Measurements from ENCODE around the gene LCN15. TPM values are rescaled to one million over a fixed set of nuclear protein-coding genes. Genes with fewer than 3 reads are reported as not detected.

LCN15 gene
- total and polyA plus RNA-seq, 2 of the 13 experiments (the other 11 are each of a cell fraction or from before 2014, with no cell fraction given): 1.3 to 53.7 TPM

DNA sequence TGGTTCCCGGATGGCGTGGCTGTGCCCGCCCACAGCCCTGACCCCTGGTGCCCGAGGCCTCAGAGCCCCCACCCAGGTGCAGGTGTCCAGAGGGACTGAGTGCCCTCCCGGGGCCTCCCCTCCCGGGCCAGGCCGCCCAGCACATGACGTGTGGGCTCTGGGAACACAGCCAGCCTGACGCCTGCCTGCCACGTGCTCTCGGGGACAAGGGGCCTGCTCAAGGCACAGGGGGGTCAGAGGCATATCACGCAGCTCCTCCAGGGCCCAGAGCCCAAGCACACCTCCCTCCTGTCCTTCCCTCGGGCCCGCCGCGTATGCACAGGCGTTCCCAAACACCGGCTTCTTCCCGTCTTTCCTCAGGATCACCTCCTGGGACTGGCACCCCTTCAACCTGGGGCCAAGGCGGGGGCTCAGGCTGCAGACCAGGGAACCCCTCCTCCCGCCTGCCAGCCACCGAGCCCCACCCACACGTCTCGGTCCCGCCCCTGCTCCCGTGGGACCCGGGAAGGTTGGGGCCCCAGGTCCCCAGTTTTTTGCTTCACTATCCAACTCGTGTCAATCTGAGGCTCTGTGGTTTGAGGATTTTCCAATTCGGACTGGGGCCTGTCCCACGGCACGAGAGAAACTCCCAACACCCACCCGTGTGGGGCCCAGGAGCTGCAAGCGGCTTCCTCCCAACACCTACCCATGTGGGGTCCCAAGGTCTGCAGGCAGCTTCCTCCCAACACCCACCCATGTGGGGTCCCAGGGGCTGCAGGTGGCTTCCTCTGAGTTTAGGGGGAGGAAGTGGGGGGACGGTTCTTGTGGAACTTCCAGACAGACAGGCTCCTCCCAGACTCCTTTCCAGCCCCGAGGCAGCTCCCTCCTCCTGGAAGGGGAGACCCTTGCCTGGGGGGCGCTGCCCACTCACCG lies 23.1 kb downstream of the LCN15 start (continued):
- TF ChIP-seq, protein P1, sequence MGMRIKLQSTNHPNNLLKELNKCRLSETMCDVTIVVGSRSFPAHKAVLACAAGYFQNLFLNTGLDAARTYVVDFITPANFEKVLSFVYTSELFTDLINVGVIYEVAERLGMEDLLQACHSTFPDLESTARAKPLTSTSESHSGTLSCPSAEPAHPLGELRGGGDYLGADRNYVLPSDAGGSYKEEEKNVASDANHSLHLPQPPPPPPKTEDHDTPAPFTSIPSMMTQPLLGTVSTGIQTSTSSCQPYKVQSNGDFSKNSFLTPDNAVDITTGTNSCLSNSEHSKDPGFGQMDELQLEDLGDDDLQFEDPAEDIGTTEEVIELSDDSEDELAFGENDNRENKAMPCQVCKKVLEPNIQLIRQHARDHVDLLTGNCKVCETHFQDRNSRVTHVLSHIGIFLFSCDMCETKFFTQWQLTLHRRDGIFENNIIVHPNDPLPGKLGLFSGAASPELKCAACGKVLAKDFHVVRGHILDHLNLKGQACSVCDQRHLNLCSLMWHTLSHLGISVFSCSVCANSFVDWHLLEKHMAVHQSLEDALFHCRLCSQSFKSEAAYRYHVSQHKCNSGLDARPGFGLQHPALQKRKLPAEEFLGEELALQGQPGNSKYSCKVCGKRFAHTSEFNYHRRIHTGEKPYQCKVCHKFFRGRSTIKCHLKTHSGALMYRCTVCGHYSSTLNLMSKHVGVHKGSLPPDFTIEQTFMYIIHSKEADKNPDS (CRISPR knock-in tag; IDR thresholded peaks at IDR 0.05): no peak
- no peak for TF ChIP-seq TOPORS (CRISPR knock-in tag; IDR thresholded peaks at IDR 0.05)
- TF ChIP-seq FOSL1 (CRISPR knock-in tag; IDR thresholded peaks at IDR 0.05; ENCODE audit: borderline replicate concordance): no peak
- TF ChIP-seq NFYB (CRISPR knock-in tag; IDR thresholded peaks at IDR 0.05): no peak
- TF ChIP-seq, protein P2, sequence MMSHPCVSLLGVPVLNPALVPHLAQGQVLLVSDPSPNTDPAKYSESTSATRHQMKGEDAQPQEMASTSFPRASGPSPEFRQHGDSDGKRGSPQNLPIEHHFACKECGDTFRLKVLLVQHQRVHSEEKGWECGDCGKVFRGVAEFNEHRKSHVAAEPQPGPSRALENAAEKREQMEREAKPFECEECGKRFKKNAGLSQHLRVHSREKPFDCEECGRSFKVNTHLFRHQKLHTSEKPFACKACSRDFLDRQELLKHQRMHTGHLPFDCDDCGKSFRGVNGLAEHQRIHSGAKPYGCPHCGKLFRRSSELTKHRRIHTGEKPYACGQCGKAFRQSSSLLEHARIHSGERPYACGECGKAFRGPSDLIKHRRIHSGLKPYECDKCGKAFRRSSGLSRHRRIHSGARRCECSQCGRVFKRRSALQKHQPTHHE (CRISPR knock-in tag; IDR thresholded peaks at IDR 0.05; ENCODE audit: borderline replicate concordance): peak; percentile 46; the same call in 1 of the 2 replicates
- TF ChIP-seq, protein P3, sequence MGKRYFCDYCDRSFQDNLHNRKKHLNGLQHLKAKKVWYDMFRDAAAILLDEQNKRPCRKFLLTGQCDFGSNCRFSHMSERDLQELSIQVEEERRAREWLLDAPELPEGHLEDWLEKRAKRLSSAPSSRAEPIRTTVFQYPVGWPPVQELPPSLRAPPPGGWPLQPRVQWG (CRISPR knock-in tag; IDR thresholded peaks at IDR 0.05; ENCODE audit: borderline replicate concordance, low read depth): no peak
- TF ChIP-seq NFE2 (CRISPR knock-in tag; IDR thresholded peaks at IDR 0.05): no peak
- 0 out of 2 replicates have a peak, but pooled peaks have one; percentile 72 for TF ChIP-seq ZNF225 (CRISPR knock-in tag; IDR thresholded peaks at IDR 0.05)
- TF ChIP-seq ZC3H4 (CRISPR knock-in tag; IDR thresholded peaks at IDR 0.05; ENCODE audit: borderline replicate concordance): no peak
- TF ChIP-seq ZNF468 (CRISPR knock-in tag; IDR thresholded peaks at IDR 0.05): no peak
- no peak for TF ChIP-seq SP1 (IDR thresholded peaks at IDR 0.05)
- TF ChIP-seq SP1 (CRISPR knock-in tag; IDR thresholded peaks at IDR 0.05): no peak
- TF ChIP-seq GFI1 (CRISPR knock-in tag; IDR thresholded peaks at IDR 0.05; ENCODE audit: borderline replicate concordance): no peak
- TF ChIP-seq ZNF101 (CRISPR knock-in tag; IDR thresholded peaks at IDR 0.05; ENCODE audit: borderline replicate concordance, low read depth): no peak
- TF ChIP-seq EP300 (IDR thresholded peaks at IDR 0.05; ENCODE audit: low read depth in 2 of 2, low read length in 2 of 2): no peak
- TF ChIP-seq EP300 (CRISPR knock-in tag; IDR thresholded peaks at IDR 0.05; ENCODE audit: borderline replicate concordance): 0 out of 2 replicates have a peak, but pooled peaks have one; percentile 48
- TF ChIP-seq, protein P4, sequence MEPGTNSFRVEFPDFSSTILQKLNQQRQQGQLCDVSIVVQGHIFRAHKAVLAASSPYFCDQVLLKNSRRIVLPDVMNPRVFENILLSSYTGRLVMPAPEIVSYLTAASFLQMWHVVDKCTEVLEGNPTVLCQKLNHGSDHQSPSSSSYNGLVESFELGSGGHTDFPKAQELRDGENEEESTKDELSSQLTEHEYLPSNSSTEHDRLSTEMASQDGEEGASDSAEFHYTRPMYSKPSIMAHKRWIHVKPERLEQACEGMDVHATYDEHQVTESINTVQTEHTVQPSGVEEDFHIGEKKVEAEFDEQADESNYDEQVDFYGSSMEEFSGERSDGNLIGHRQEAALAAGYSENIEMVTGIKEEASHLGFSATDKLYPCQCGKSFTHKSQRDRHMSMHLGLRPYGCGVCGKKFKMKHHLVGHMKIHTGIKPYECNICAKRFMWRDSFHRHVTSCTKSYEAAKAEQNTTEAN (CRISPR knock-in tag; conservative IDR thresholded peaks at IDR 0.05): peak; percentile 75; the same call in 1 of the 2 replicates
- no peak for TF ChIP-seq REL (CRISPR knock-in tag; conservative IDR thresholded peaks at IDR 0.05)
- TF ChIP-seq ZNF543 (CRISPR knock-in tag; IDR thresholded peaks at IDR 0.05): no peak
- TF ChIP-seq HMG20A (CRISPR knock-in tag; IDR thresholded peaks at IDR 0.05; ENCODE audit: borderline replicate concordance): peak; percentile 64
- TF ChIP-seq ZMYM2 (CRISPR knock-in tag; IDR thresholded peaks at IDR 0.05): 0 out of 2 replicates have a peak, but pooled peaks have one; percentile 41
- TF ChIP-seq ZNF713 (CRISPR knock-in tag; IDR thresholded peaks at IDR 0.05): no peak
